ENCODE results near the gene CA6.
"Not testable (repeated sequence)": the region's sequence is repeated elsewhere in the genome, so short reads cannot be mapped to it uniquely, and the experiment has no call there.

- TF ChIP-seq CTCF (IDR thresholded peaks at IDR 0.05); POLR2A (IDR thresholded peaks at IDR 0.05; ENCODE audit: low read depth); POLR2AphosphoS5 (IDR thresholded peaks at IDR 0.05): not testable (repeated sequence)
Observed at GRCh38 chr1:8900684-8901083, 45.0 kb upstream of the CA6 start.
